Amygdala (tissue), 56 donors: ENCODE data around the gene PHLDA2.
"Not testable (repeated sequence)": the region's sequence is repeated elsewhere in the genome, so short reads cannot be mapped to it uniquely, and the experiment has no call there.

Experiments
- DNase-seq, 56 donors: peaks; one replicate each; lab custom pipeline; 2025; lab: John Stamatoyannopoulos, UW

Gene PHLDA2

GRCh38 chr11:2945757-2946287, 16.6 kb upstream of the PHLDA2 start:
- no peak for DNase-seq

GRCh38 chr11:2945031-2945756, 16.0 kb upstream of the PHLDA2 start:
- peak in 54 of 56 donors; percentile 17 to 93 (median 84) for DNase-seq

- DNase-seq = no peak
Observed at GRCh38 chr11:2944530-2944929, 15.3 kb upstream of the PHLDA2 start.

DNA sequence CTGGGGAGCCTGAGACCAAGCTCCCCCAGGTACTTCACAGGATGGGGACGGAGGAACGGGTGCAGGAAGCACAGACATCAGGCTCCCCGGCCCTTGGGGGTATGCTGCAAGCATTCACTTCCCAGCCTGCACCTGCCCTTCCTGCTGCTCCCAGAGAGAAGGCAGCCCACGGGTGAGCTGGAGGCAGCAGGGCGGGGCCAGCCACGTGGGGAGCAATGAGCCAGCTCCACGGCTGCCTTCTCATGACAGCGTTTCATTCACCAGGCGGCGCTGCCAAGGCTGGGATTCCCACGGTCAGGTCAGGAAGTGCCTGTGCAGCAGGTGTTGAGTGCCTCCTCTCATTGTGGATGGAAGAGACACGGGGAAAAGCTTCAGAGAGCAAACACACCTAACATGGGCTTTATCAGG, 14.5 kb upstream of the PHLDA2 start:
- DNase-seq = peak in 2 of 56 donors; percentile 17 to 38

DNA sequence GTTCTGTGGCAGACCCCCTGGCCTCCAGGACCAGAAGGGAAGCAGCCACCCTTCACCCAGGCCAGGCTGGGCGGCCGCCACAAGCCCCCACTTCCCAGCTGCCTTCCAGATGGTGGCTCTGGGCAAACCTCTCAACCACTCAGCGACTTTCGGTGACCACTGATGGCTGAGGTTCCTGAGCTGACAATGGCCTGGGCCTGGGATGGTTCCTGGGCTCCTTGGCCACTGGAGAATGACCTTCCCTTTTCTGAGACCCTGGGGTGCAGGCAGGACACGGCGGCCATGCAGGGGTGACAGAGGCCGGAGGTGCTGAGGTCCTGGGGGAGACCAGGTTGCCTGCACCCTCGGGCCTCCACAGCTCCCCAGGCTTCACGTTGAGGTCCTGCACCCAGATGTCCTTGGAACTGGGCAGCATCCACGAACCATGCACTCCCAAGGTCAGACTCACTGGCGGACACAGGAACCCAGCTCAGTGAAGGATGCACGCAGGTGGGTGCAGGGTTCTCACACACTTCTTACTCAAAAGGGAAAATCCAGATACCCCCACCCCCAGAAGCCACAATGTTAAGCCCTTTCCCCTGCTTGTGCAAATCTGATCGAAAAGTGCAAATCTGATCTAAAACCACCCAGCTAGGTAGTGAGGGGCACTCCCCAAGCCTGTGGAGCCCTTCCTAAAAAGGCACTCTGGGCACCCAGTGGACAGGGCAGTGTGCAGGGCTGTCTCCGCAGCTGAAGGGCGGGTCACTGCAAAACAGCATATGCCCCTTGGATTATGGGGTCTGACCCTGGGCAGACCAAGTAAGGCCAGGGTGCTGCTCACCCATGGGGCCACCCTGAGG, 13.9 kb upstream of the PHLDA2 start:
- no peak for DNase-seq

- no peak for DNase-seq
Observed at GRCh38 chr11:2942447-2942846, 13.2 kb upstream of the PHLDA2 start.

DNA sequence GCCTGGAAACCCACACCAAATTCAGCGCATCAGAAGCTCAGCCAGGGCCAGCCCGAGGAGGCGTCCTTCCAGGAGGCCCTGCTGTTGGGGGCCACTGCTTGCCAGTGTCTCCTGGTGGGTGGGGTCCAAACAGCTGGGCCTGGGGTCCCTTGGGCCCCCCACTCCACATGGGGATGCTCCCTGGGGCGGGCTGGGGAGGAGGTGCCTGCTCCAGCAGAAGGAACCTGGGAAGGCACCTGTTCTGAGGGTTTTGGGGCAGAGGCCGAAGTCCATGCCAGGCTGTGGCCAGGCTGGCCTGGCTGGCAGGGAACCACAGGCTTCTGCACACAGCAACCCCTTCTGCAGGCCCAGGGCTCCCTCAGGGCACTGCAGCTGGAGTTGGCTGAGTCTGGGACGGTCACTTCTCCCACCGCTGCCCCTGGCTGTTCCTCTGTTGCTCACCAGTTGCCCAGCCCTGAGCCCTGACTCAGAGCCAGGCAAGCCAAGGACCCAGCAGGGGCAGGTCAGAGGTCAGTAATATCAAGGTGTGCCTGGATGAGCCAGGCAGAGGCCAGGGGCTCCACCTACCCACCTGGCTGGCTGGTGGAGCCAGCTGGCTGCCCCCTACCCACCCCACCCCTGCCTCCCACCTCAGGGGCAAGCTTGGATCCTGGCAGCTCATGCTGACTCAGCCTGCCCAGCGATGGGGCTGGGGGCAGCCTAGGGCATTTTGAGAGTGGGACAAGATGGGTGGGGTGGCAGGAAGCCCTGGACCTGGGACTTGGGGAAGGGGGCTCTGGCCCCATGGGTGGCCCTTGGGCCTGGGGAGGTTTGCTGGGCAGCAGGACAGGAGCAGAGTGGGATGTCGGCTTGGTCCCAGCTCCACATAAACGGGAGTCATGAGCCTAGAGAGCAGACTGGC, 12.0 kb upstream of the PHLDA2 start:
- no peak for DNase-seq

DNA sequence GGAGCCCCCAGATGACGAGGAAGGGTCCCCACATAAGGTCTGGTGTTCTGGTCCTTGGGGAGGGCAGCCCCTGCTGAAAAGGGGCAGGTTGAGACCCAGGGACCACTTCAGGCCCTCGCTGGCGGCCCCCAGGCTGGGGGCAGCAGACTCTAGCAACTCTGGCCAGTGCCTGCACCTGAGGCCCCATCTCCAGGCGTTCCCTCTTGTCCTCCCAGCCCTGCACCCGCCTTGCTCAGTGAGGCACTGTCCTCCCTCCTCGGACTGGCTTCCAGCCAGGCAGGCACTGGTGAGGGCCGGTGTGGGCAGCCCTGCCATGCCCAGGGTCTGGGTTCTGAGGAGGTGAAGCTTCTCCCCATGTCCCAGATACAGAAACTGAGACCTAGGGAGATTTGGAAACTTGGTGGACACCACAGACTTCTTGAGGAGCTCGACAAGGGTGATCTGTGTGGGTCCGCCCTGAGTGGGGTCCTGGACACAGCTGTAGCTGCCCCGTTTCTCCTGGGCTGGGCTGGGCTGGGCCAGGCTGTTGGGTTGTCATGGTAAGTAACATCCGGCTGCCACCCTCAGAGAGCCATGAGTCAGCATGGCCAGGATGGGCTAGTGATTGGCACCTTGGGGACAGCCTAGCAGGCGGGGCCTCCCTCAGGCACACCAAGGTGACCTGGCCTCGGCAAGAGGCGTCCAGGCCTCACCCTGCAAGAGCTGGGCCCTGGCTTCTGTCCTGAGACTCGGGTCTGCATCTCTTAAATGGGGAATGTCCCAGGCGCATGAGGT, 11.1 kb upstream of the PHLDA2 start:
- no peak for DNase-seq

GRCh38 chr11:2938458-2939418, 9.5 kb upstream of the PHLDA2 start:
- not testable (repeated sequence) for DNase-seq

DNA sequence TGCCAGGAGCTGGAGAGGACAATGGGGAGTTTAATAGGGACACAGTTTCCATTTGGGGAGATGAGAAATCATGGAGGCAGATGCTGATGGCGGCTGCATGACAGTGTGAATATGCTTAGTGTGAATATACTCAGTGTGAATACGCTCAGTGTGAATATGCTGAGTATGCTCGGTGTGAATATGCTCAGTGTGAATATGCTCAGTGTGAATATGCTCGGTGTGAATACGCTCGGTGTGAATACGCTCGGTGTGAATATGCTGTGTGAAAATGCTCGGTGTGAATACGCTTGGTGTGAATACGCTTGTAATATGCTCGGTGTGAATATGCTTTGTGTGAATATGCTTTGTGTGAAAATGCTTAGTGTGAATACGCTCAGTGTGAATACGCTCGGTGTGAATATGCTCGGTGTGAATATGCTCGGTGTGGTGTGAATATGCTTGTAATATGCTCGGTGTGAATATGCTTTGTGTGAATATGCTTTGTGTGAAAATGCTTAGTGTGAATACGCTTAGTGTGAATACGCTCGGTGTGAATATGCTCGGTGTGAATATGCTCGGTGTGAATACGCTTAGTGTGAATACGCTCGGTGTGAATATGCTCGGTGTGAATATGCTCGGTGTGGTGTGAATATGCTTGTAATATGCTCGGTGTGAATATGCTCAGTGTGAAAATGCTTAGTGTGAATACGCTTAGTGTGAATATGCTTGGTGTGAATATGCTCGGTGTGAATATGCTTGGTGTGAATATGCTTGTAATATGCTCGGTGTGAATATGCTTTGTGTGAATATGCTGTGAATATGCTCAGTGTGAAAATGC, 8.6 kb upstream of the PHLDA2 start:
- not testable (repeated sequence) for DNase-seq

DNA sequence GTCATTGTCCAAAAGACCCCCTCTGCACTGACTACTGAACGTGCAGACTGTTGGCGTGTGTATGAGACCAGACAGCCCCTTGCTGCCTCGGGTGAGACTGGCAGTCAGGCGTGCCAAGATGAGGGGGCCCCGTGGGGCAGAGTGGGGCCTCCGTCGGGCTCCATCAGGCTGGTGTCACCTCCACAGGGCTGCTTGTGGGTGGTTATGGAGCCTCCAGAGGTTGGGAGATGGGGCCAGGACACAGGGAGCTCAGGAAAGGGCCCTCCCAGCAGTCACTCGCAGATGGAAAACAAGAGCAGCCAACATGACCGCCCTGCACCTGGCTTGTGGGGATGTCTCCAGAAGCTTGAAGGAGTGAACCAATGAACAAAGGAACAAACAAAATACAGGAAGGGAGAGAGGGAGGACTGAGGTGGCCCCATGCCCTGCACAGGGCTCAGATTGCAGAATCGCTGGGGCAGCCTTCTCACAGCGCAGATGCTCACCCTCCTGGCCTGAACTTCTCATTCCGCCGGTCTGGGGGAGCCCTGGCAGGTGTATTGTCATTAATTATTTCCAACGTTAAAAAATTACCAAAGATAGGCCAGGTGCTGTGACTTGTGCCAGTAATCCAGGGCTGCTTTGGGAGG, 5.5 kb upstream of the PHLDA2 start:
- DNase-seq = no peak

GRCh38 chr11:2934021-2934550, 4.9 kb upstream of the PHLDA2 start:
- no peak for DNase-seq

DNA sequence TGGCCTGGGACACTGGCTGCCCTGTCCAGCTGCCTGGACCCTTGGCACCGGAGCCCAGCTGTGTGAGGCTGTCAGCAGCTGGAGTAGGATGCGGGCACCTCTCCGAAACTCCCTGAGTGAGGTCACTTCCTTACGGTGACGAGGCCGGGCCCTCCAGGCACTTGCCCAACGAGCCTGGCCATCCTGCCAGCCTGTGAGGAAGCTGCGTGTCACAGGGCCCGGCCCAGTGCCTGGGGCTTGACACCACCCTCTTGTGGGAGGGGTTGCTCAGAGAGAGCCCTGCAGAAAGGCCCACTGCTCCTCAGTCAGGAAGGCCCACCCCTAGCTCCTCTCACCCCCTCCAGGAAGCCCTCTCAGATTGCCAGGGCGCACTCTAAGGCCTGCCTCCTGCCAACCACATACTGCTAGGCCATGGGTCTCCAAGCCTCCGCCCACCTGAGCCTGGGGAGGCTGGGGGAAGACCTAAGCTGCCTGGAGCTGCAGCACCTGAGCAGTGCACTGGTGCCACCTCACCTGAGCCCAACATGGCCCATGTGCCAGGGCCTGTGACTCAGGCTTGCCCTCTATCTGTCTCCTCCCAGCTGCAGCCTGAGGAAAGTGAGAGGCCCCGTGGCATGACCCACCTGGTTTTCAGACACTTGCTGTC, 4.3 kb upstream of the PHLDA2 start:
- peak in 5 of 56 donors; percentile 18 to 42 (median 28) for DNase-seq

GRCh38 chr11:2932850-2933251, 3.6 kb upstream of the PHLDA2 start:
- no peak for DNase-seq

GRCh38 chr11:2931771-2932738, 2.8 kb upstream of the PHLDA2 start:
- no peak for DNase-seq
